Keratinocyte (primary cell): ENCODE results near the gene TRIP13. TPM values are rescaled to one million over a fixed set of nuclear protein-coding genes. Genes with fewer than 3 reads are reported as not detected.

Experiments
- DNase-seq: peaks from one replicate; pipeline ENCODE4 v3.0.0-alpha.2; 2011; ENCODE audit warnings: low read depth, missing footprints, low spot score
- FAIRE-seq: peaks from 2 replicates; lab custom pipeline; 2011; peaks lifted over from hg19 to GRCh38; lab: Jason Lieb, UNC
- H2AFZ ChIP-seq: 2 replicates; pipeline ENCODE4 v1.6.0; 2012; ENCODE audit warnings: low read length, control low read depth, inconsistent platforms; ENCODE audit not compliant: control insufficient read depth
- H3K27ac ChIP-seq: 2 replicates; pipeline ENCODE4 v1.5.1; 2011; ENCODE audit warnings: low read length; ENCODE audit not compliant: control insufficient read depth, insufficient read depth
- H3K27me3 ChIP-seq: 3 replicates; pipeline ENCODE4 v1.6.0; 2011; ENCODE audit warnings: low read length; ENCODE audit not compliant: control insufficient read depth, insufficient read depth; ENCODE audit errors: extremely low read depth
- H3K36me3 ChIP-seq, 2 experiments: 2 replicates in 1 of 2; 3 replicates in 1 of 2; pipeline ENCODE4 v1.5.1; 2011; ENCODE audit warnings: low read length in 2 of 2, mild to moderate bottlenecking in 1 of 2; ENCODE audit not compliant: control insufficient read depth in 2 of 2, insufficient read depth in 2 of 2; ENCODE audit errors: extremely low read depth in 1 of 2
- H3K4me1 ChIP-seq: 3 replicates; pipeline ENCODE4 v1.5.1; 2011; ENCODE audit warnings: low read length; ENCODE audit not compliant: control insufficient read depth, insufficient read depth; ENCODE audit errors: extremely low read depth
- H3K4me2 ChIP-seq: 3 replicates; pipeline ENCODE4 v1.6.0; 2011; ENCODE audit warnings: low read depth, low read length; ENCODE audit not compliant: control insufficient read depth, insufficient read depth; ENCODE audit errors: extremely low read depth
- H3K4me3 ChIP-seq, 3 experiments: fragments of 200-600 bp in 1 of 3; sonication (generic) in 1 of 3; 2 replicates in 2 of 3; 3 replicates in 1 of 3; pipeline ENCODE4 v1.5.1; 2011 to 2016; ENCODE audit warnings: low read length in 3 of 3, mild to moderate bottlenecking in 3 of 3, control low read depth in 2 of 3, inconsistent platforms in 1 of 3, low read depth in 1 of 3, mixed read lengths in 1 of 3, mixed run types in 1 of 3, moderate library complexity in 1 of 3; ENCODE audit not compliant: control insufficient read depth in 2 of 3, insufficient read depth in 2 of 3; ENCODE audit errors: extremely low read depth in 1 of 3
- H3K79me2 ChIP-seq: 2 replicates; pipeline ENCODE4 v1.6.0; 2012; ENCODE audit warnings: low read length; ENCODE audit not compliant: control insufficient read depth, insufficient read depth
- H3K9ac ChIP-seq: 3 replicates; pipeline ENCODE4 v1.6.0; 2011; ENCODE audit warnings: low read length; ENCODE audit not compliant: control insufficient read depth, insufficient read depth; ENCODE audit errors: extremely low read depth
- H3K9me1 ChIP-seq: 3 replicates; pipeline ENCODE4 v1.6.0; 2011; ENCODE audit warnings: low read length; ENCODE audit not compliant: control insufficient read depth, insufficient read depth; ENCODE audit errors: extremely low read depth
- H3K9me3 ChIP-seq: 2 replicates; pipeline ENCODE4 v1.5.1; 2012; ENCODE audit warnings: low read depth, low read length; ENCODE audit not compliant: control insufficient read depth
- H4K20me1 ChIP-seq: 3 replicates; pipeline ENCODE4 v1.6.0; 2011; ENCODE audit warnings: low read length; ENCODE audit not compliant: control insufficient read depth, insufficient read depth; ENCODE audit errors: extremely low read depth
- EZH2 ChIP-seq: IDR thresholded peaks from one replicate; pipeline ENCODE4 v1.6.1; 2012; ENCODE audit warnings: inconsistent platforms, mild to moderate bottlenecking, low read length, moderate library complexity
- dilution Hi-C: fragments of 300-500 bp; cut with MboI; formaldehyde crosslinking; loops from one replicate; pipeline ENCODE4 v1.7.0; 2020; ENCODE audit warnings: low sequenced_read_pairs; ENCODE audit not compliant: extremely low pct_ligation_motif_present
- polyA plus RNA-seq, 5 experiments: library from polyadenylated mRNA; depleted of rRNA in 3 of 5; stranded (reverse) in 3 of 5; stranded (forward) in 1 of 5; unstranded in 1 of 5; fragments of >200 nt; gene quantifications; 1 replicate in 1 of 5; 2 replicates in 3 of 5; 3 replicates in 1 of 5; pipeline versions ENCODE4 v1.2.1 to v1.2.3, GENCODE V29; 2011 to 2012; ENCODE audit warnings: missing spikeins in 2 of 5, low read depth in 1 of 5, low replicate concordance in 1 of 5
- TF ChIP-seq, protein P1 (sequence below), 3 experiments: IDR thresholded peaks in 1 of 3; conservative IDR thresholded peaks in 1 of 3; optimal IDR thresholded peaks in 1 of 3; 2 replicates in 2 of 3; 3 replicates in 1 of 3; pipeline versions ENCODE3 to v1.5.1; 2011; ENCODE audit warnings: low read length in 3 of 3, mild to moderate bottlenecking in 3 of 3, moderate library complexity in 2 of 3, control low read depth in 1 of 3, inconsistent platforms in 1 of 3; ENCODE audit not compliant: insufficient read depth in 2 of 3; ENCODE audit errors: extremely low read depth in 1 of 3

Gene TRIP13
- polyA plus RNA-seq, 1 donor (not counting 4 experiments of a cell fraction or from before 2014, with no cell fraction given) = 37.8 TPM

DNA sequence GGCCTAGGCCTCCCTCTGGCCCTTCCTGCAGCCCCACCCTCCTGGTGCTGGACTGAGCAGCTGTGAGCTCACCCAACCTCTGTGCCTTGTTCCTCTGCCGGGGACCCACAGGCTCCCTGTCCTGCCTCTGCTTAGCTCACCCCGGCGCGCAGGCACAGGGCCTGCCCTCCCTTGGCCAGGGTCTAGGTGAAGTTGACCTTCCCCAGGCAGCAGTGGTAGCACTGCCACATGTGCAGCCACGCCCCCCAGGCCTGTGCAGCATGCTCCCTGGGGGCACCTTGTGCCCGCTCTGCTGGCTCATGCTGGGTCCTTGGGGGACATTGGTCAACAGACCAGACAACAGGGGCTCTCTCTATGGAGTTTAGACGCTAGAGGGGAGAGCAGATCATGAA lies 18.1 kb downstream of the TRIP13 start:
- Histone ChIP-seq H3K27me3 (no peaks in the 10 kb centered on the region), H3K9me3 (no peaks in the 10 kb centered on the region), H3K4me3 (no peak overlapping the region), H3K79me2 (no peaks in the 10 kb centered on the region), H2AFZ (no peak overlapping the region), H3K4me2 (no peak overlapping the region), H3K9me1 (no peaks in the 10 kb centered on the region), H3K36me3 (peaks cover 3 to 30% of the 10 kb centered on the region in 2 experiments), H3K9ac (no peak overlapping the region), H3K4me1 (peaks cover 23% of the 10 kb centered on the region), H3K27ac (peak overlapping the region; percentile 36), H4K20me1 (peaks cover 3% of the 10 kb centered on the region)
- no peak for FAIRE-seq
- TF ChIP-seq, protein P1, sequence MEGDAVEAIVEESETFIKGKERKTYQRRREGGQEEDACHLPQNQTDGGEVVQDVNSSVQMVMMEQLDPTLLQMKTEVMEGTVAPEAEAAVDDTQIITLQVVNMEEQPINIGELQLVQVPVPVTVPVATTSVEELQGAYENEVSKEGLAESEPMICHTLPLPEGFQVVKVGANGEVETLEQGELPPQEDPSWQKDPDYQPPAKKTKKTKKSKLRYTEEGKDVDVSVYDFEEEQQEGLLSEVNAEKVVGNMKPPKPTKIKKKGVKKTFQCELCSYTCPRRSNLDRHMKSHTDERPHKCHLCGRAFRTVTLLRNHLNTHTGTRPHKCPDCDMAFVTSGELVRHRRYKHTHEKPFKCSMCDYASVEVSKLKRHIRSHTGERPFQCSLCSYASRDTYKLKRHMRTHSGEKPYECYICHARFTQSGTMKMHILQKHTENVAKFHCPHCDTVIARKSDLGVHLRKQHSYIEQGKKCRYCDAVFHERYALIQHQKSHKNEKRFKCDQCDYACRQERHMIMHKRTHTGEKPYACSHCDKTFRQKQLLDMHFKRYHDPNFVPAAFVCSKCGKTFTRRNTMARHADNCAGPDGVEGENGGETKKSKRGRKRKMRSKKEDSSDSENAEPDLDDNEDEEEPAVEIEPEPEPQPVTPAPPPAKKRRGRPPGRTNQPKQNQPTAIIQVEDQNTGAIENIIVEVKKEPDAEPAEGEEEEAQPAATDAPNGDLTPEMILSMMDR (optimal IDR thresholded peaks at IDR 0.05 in 1 of 3, IDR thresholded peaks at IDR 0.05 in 1 of 3, conservative IDR thresholded peaks at IDR 0.05 in 1 of 3; ENCODE audit: extremely low read depth in 1 of 3, insufficient read depth in 2 of 3, low read length in 3 of 3) = no peak
- TF ChIP-seq EZH2 = no peak
- no peak for DNase-seq
- dilution Hi-C loops = no loop called here

DNA sequence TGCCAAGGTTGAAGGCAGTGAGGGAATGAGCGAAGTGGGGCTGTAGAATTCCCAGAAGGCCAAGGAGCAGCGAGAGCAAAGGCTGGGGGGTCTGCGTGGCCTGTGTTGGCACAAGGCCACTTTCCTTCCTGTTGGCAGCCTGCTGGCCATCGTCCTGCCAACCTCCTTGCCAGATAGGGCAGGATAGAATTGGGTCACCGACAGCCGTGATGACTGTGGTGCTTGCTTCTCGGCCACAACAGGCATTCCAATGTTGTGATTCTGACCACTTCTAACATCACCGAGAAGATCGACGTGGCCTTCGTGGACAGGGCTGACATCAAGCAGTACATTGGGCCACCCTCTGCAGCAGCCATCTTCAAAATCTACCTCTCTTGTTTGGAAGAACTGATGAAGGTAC lies 18.9 kb downstream of the TRIP13 start:
- H3K27ac ChIP-seq = peak overlapping the region; percentile 93
- peak; percentile 41 for DNase-seq
- H3K4me3 ChIP-seq = no peak overlapping the region
- no peak for FAIRE-seq
- no peaks in the 10 kb centered on the region for H3K9me3 ChIP-seq
- H3K4me2 ChIP-seq = no peak overlapping the region
- dilution Hi-C loops = no loop called here
- no peaks in the 10 kb centered on the region for H3K79me2 ChIP-seq
- H3K36me3 ChIP-seq = peaks cover 3 to 35% of the 10 kb centered on the region in 2 experiments
- H4K20me1 ChIP-seq = peaks cover 3% of the 10 kb centered on the region
- H3K9me1 ChIP-seq = no peaks in the 10 kb centered on the region
- H3K4me1 ChIP-seq = peaks cover 23% of the 10 kb centered on the region
- peak overlapping the region; percentile 71 for H3K9ac ChIP-seq
- H2AFZ ChIP-seq = no peak overlapping the region
- no peaks in the 10 kb centered on the region for H3K27me3 ChIP-seq
- TF ChIP-seq, protein P1 (optimal IDR thresholded peaks at IDR 0.05 in 1 of 3, IDR thresholded peaks at IDR 0.05 in 1 of 3, conservative IDR thresholded peaks at IDR 0.05 in 1 of 3; ENCODE audit: extremely low read depth in 1 of 3, insufficient read depth in 2 of 3, low read length in 3 of 3) = no peak
- no peak for TF ChIP-seq EZH2
